ENCODE measurements around the gene POU2AF1.

The POU2AF1 gene

DNA sequence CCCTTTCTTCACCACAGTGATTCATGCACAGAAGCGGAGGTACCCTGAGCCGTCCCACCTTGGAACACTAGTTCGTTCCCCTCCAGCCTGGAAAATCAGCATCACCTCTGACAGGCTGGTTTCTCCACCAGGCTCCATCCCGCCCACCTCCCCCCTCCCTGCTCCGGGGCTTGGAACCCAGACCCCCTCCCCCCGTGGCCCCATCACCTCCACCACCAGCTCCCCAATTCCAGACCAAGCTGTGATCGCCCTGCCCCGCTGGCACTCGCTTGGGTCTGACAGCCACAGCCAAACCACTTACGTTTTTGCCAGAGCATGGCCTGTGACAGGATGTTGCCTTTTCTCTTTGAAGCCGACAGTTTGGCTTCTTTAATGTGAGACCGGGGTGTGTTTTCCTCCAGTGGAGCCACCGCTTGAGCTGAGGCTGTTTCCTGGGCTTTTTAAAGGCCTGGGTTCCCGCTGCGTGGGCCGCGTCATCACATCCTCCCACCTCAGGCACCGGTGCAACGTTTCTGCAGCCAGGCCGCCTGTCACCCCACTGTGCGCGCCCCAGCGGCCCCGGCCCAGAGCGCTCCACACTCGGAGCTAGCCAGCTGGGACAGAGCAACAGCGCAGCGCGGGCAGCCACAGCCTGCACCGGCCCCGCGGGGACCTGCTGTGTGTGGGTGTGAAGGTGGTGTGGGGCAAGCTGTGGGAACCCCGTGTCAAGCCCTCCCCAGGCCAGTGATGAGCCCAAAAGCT is at the start of gene POU2AF1:
POU2AF1 (minus strand) TSS at position 415 of the 741 bp plus-strand sequence; CDS start at position 317, 98 bp downstream.
- peak; percentile 54 for DNase-seq

DNA sequence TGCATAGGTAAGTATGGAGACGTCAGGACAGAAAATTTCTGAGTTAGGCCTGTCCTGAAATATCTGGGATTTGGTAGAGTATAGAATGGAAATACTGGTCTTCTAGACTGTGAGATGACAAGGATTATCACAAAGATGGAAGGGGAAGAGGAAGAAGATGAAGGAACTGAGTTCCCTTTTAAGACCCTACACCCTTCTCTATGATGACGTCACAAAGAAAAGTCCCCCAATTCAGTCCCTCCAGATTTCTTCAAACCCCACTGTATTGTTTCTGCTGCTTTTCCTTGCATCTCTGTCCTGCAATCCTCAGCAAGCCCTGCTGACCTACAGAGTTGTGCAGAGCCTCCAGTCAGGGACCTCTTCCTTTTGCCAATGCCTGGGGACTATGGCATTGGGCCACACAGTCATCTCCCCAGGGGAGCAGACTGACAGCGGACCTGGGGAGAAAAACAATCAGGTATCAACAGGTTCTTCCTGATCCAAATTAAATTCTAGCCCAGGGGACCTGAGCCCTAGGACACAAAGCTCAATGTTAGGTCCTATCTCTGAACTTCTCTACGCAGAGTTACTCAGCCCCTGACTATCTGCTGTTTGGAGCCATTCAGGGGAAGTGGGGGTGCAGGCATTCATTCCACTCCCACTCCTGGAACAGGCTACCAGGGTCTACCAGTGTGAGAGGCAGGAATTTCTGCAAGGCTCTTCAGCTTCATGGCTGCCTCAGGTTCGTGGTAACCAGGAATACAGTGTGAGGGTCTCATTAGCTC is 49.2 kb upstream of the POU2AF1 start:
- DNase-seq: no peak

DNA sequence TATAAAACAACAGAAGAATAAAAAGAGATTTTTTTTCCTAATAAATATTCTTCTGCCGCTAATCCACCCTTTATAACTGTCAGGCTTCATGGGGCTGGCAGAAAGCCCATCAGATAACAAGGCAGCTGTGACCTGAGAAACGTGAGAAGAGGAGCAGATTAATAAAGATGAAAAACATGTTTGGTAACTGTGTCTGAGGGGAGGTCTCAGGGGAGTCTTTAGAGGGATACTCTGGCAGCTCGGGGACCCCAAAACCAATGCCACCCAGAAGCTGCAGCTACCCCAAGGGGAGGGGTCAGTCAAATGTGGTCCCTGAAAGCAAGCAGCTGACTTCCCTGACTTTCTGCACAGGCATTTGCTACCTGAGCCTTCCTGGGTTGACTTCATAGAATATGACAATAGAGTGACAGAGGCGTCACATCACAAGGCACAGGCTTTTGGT is 48.4 kb upstream of the POU2AF1 start:
- DNase-seq: peak; percentile 73

- DNase-seq: peak; percentile 44
Observed at GRCh38 chr11:111426617-111427016, 47.5 kb upstream of the POU2AF1 start.

DNA sequence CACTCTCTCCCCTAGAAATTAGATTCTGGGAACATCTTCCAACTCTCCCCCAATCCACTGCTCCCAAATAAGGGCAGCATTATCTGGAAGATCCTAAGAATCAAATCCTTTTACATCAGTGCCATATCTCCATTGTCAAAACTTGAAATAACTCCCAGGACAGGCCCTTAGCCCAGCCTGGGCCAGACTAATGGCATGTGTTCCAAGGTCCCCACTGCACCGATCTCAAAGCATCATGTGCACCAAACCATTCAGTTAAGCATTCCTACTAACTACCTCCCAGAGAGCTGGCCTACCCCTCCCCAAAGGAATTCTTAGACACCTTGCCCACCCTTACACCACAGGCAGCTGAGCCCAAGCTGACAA is 44.2 kb upstream of the POU2AF1 start:
- no peak for DNase-seq

GRCh38 chr11:111422494-111423249 is 43.6 kb upstream of the POU2AF1 start:
- peak; percentile 46 for DNase-seq

GRCh38 chr11:111421251-111421650 is 42.2 kb upstream of the POU2AF1 start:
- no peak for DNase-seq

DNA sequence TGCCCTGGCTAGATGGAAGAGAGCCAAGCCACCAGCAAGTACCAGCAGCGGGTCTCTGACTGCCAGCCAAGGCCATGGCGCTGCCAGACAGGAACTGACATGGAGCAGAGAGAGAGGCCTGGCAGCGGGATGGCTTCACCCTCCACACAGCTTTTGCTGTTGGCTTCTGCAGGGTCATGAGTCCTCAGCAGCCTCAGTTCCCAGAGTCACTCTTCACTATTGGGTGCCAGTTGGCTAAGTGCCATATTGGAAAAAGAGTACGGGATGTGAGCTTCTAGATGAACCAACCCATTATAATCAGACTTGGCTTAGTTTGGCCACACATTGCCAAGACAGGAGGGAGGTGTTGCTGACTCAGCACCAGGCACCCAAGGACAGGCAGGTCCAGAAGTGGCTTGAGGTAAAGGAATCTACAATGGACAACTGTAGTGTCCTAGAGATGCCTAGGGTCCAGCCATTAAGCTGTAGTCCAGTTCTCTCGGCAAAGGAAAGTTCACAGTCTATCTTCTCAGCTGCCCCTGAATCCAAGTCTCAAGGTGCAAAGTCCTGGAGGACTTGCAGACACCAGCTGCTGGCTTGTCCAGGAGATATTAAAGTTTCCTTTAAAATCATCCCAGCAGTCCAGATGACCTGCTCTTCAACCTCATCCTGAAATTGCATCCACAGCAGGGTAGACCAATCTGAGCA is 40.7 kb upstream of the POU2AF1 start:
- DNase-seq: peak; percentile 100

DNA sequence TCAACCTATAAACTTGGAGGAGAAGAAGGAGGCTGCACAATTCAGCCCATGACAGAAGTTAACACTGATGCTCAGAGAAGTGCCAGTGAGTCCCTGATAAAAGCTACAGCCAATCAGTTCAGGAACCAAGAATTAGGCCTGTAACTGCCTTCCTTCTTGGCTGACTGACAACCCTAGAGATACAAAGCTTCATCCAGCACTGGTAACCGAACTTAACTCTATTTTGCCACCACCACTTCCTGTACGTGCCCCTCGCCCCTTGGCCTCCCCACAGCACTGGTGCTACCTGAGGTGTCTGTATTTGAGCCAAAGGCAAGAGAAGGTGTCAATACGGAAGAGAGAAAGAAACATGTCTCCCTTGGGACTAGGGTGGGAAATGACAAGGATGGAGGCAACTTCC is 40.1 kb upstream of the POU2AF1 start:
- DNase-seq: no peak

DNA sequence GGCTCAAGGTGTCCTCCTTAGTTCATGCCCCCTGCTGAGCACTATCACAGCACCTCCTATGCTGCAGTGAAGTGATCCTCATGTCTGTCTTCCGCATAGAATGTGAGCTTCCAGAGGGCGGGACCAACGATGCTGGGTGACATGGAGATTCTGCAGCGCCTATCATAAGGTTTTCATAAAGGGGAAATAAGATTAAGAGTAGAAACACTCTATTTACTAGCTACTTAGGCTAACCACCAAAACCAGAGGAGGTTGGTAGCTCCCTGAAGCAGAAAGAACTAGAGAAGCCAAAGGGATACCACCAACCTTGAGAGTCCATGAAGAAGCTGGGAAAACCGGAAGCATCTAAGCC is 39.3 kb upstream of the POU2AF1 start:
- DNase-seq: no peak

GRCh38 chr11:111417766-111418435 is 38.8 kb upstream of the POU2AF1 start:
- no peak for DNase-seq

GRCh38 chr11:111417011-111417765 is 38.1 kb upstream of the POU2AF1 start:
- DNase-seq: no peak

GRCh38 chr11:111416231-111416960 is 37.3 kb upstream of the POU2AF1 start:
- DNase-seq: no peak

GRCh38 chr11:111414936-111415335 is 35.9 kb upstream of the POU2AF1 start:
- DNase-seq: no peak

DNA sequence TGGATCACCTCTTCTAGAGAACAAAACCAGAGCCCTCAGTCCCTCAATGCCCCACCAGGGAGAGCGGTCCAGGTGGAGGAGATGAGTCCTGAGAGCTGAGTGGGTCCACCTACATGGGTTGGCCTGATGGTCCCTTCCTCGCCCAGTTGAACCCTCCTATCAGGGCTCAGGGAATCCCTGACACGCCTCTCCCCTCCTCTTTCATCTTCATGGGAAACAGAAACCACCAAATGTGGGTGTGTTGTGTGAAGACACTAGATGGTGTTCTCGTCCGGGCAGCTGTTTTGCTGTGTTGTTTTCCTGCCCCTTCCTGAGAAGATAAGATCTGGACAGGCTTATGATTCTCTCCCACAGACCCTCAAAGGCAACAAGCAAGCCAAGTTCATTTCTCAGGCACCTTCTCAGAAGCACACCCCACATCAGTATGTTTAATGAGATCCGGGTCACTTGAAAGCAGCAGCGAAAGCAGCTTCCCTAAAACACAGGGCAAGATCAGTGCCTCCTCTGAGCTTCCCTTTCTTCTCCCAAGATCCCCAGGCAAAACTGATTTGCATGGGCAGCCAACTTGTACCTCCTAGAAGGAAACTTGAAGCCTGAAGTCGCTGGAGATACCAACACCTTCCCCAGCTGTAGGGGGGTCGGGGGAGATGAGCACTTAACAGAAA is 35.3 kb upstream of the POU2AF1 start:
- no peak for DNase-seq

DNA sequence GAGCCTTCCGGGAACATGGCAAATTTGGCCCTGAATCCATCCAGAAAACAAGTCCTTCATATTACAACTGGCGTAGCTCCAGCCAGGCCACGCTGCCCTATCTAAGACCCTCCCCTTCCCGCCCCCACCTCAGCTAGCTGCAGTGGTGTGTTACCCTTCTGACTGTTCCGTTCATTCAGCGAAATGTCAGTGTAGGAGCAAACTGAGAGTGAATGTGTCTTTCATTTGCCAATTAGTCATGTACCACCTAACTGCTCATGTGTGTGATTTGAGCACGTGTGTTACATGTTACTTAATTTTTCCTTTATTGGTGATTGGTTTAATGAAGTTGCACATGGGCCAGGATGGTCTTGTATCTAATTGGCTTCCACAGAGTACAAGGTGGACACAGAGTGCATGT is 34.8 kb upstream of the POU2AF1 start:
- no peak for DNase-seq

DNA sequence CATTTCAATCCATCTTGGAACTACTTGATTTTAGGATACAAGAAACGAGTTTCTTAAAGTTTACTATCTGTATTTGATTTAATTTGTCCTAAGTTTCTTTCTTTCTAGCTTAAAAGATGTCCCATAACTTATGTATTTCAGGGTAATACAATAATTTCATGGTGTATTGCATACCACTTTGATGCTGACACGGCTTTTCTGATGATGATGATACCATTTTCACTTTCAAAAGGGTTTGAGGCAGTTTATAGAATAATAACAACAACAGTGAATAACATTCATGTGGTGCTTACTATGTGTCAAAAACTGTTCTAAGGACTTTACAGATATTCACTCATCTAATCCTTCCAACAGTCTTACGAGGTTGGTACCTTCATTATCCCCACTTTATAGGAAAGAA is 33.2 kb upstream of the POU2AF1 start:
- no peak for DNase-seq

DNA sequence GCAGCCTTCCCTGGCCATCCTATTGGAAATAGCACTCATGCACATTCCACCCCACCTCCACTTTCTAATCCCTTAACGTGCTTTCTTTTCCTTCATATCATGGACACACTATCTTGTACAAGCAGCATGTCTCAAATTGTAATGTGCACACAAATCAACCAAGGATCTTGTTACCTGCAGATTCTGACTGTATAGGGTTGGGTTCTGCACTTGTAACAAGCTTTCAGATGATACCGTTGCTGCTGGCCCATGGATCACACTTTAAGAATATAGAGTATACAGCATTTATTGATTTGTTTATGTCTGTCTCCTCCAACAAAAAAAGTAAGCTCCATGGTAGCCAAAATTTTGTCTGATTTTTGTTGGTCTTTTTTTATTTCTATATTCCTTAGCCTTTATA is 32.4 kb upstream of the POU2AF1 start:
- DNase-seq: no peak

DNA sequence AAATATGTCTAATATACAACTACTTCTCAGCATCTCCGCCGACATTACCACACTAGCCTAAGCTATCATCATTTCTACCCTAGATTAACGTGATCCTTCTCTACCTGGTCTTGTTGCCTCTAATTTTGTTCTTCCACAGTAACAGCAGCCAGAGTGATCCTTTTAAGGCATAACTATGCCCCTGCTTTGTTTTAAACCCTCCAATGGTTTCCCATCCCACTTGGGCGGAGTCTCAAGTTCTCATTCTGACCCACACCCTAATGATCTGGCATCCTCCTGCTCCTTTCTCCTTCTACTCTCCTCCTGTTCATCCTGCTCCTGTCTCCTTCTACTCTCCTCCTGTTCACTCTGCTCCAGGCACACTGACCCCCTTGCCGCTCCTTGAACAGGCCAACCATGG is 31.9 kb upstream of the POU2AF1 start:
- DNase-seq: no peak

- no peak for DNase-seq
Observed at GRCh38 chr11:111409915-111410314, 30.8 kb upstream of the POU2AF1 start.

Measured in NCI-H446 treated with DMSO at 0.1 percent for 48 hours (cell line).